ENCODE measurements around the gene C3orf20.

- TF ChIP-seq EZH2phosphoT487 (IDR thresholded peaks at IDR 0.05; ENCODE audit: insufficient read depth, low read depth) (no peak), EZH2 (IDR thresholded peaks at IDR 0.05; ENCODE audit: insufficient read depth, poor library complexity, severe bottlenecking) (no peak)
These were observed 141.4 kb downstream of the C3orf20 start for GRCh38 chr3:14816359-14816758.

Measured in GM23248 (cell line).